Activated CD4-positive, alpha-beta T cell treated with anti-CD3 and anti-CD28 coated beads, Interleukin-2, amount 50 U/mL, for 1 hour (primary cell): ENCODE measurements around the gene POMT2.
"Not testable (repeated sequence)": the region's sequence is repeated elsewhere in the genome, so short reads cannot be mapped to it uniquely, and the experiment has no call there.

Source experiments
- DNase-seq: peaks from one replicate; pipeline ENCODE4 v3.0.0-alpha.2; 2020

The POMT2 gene

DNA sequence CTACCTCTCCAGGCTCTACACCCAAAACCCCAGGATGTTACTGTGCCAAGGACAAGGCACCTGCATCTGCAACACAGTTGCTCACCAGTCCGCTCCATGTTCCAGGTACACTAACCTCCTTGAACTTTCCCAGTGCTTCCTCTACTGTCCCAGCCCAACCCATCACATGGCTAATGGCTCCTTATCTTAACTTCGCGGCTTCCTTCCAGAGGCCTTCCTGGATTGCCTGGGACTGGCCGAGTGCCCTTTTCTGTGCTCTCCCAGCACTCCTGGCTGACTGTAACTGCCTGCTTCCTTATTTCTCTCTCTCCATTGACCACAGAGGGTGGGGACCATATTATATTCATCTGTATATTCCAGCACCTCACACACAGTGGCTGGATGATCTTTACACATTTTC lies 20.9 kb downstream of the POMT2 start:
- no peak for DNase-seq

DNA sequence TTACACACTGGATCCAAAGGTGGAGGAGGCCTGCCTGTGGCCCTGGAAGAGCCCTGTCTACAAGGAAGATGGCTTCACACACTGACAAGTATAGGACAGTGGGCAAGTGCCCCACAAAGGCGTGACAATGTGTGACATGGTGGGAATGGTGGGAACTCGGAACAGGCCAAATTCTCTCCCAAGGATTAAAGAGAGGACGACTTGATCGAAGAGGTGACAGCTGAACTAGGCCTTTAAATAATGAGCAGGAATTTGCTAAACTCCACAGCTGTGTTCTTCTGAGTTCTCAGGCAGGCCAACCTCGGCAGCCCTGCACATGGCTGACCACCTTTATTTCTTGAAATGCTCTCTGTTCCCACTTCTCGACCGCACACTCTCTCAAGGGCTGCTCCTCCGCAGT lies 23.8 kb downstream of the POMT2 start:
- no peak for DNase-seq

DNA sequence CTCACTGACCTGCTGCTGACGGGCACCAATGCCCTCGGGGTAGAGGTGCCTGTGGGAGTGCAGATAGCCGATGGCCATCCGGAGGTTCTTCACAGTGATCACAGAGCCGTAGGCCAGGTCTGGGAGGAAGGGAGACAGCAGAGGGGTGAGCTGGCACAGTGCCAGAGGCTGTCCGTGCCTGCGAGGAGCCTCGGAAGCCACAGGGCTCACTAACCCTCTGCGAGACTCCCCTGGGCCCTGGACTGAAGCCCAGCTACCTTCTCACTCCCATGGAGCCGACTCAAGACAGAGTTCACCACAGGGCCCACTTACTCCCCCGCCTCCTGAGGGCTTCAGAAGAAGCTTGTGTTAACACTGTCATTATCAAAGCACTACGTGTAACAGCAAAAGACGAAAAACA lies 24.5 kb downstream of the POMT2 start:
- DNase-seq = no peak

DNA sequence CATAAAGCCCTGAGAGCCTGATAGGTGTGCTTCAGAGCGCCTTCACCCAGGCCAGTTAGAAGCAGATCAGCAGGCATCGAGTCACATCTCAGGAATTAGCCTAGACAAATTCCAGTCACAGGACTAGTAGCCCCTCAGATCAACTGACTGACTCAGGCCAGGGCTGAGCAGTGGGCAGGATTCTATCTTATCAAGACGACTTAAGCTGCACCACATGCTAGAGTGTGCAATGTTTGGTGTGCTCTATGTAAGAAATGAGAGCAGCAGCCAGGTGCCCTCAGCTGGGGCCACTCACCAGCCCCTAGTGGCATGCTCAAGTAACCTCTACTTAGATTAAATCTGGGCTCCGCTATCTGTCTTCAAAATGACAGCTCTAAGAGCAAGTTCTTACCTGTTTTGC lies 30.0 kb downstream of the POMT2 start:
- DNase-seq = no peak

DNA sequence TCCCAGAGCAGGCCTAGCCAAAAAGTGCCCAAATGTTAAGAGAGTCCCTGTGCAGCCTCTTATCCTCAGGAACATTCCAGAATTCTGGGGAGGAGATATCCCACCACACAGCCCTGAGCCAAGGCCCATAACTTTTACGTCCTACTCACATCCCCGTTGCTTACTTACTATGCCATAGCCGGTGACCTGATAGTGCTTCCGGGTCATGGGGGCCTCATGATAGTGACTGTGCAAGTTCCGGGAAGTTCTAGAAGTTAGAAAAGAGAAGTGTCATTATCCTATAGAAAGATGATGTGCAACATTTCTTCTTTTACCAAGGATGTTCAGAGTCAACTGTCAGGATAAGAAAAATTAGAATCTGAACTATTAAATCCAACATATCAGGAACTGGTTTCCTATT lies 34.1 kb downstream of the POMT2 start:
- DNase-seq = no peak

DNA sequence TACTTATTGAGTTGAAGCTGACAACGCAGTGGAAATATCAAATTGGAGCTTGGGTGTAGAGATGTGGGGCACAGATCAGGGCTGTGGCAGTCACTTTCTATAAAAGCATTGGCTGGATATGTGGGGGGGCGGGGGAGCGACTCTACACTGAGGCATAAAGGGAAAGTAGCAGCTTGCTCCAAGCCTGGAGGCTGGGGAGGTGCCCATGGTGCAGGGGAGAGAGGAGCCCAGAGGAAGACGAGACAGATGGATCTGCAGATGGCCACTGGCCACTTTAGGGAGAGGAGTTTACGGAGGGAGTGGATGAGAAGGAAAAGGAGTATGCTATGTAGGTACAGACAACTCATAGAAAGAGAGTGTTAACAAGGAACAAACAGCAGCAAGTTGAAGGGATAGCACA lies 36.2 kb downstream of the POMT2 start:
- no peak for DNase-seq

DNA sequence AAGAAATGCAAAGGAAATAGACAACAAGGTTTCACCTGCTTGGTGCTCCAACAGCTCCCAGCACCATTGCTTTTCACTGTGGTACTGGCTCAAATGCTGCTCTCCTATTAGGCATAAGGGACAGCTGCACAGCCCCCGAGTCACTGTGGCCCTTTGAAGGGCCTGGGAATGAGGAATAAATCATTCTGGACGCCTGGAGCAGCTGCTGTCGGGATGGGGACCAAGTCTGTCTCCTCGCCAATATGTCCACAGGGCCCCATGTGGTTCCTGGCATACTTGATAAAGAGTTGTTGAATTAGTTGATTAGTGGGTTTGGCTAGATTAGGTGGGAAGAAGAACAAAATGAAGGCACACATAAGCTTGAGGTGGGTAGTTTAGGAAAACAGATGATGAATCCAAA lies 36.6 kb downstream of the POMT2 start:
- DNase-seq = no peak

DNA sequence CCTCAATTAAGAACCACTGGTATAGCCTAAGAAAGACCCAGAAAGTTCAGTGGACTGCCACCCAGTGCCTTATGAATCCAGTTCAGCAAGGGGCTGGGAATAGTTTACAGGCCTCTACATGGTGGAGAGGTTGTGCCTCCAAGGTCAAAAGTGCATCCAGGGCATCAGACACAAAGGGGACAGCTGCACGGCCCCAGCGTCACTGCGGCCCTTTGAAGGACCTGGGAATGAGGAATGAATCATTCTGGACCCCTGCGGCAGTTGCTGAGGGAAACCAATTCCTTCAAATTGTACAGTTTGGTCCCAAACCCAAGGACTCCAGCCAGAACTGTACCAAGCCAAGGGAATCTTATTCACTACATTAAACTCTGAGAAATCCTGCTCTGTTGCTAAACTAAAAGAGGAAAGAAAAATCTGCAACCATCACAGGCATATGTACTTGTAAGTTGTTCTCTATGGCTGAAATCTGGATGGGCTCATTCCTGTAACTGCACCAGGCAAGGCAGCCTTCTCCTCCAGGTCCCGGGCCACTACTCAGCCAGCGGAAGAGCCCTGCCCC lies 38.8 kb downstream of the POMT2 start:
- DNase-seq = no peak

DNA sequence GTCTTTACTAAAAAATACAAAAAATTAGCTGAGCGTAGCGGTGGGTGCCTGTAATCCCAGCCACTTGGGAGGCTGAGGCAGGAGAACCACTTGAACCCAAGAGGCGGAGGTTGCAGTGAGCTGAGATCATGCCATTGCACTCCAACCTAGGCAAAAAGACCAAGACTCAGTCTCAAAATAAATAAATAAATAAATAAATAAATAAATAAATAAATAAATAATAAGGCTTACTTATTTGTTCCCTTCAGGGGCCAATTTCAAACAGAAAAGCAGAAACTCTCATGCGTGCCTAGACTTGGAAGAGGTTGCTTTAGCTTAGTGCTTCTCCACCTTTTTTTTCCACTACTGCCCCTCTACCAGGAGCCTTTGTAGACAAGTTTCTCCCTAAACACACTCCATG lies 39.8 kb downstream of the POMT2 start:
- DNase-seq = not testable (repeated sequence)

DNA sequence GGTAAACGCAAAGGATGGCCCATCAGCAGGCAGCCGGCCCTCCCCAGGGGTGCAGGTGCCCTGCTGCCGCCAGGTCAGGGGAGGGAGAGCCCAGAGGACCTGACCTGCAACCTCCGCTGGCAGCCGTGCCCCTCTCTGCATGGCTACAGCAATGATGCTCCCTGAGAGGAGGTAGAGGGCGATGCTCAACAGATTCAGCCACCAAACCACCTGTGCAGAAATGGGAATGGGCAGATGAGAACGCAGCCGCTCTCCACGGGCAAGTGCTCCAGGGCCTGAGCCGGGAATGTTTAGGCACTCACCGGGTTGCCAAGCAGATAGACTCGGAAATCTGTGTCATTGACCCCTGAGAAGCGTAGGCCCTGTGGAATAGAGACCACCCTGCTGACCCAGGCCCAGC lies 41.0 kb downstream of the POMT2 start:
- DNase-seq = no peak

DNA sequence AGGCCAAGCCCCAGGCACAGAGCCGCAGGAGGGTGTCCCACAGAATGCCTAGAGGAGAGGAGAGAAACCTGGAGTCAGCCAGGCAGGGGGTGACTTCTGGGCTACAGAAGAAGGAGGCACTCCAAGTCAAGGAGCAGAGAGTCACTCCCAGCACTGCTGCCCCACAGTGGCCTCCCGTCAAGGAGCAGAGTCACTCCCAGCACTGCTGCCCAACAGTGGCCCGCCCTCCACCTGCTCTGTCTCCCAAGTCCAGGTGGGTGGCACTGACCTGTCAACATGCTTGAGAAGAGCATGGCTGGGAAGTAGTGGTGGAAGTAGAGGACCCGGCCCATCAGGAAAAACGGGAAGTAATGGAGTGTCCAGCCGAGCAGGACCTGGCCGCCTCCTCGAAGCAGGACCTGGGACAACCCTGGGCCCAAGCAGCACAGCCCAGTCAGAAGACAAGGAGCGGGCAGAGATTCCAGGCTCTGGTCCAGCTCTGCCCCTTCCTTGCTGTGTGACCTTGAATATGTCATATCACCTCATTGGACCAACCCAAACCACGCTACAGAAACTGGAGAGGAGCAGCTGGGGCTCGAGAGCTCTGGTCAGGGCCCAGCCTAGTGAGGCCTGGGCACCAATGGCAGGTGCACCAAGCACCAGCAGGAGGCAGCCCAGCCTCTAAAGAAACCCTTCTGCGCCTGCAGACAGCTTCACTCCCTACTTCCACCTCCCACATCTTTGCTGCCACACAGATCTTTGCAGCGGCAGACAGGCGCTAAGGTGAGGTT lies 42.0 kb downstream of the POMT2 start:
- DNase-seq = no peak

DNA sequence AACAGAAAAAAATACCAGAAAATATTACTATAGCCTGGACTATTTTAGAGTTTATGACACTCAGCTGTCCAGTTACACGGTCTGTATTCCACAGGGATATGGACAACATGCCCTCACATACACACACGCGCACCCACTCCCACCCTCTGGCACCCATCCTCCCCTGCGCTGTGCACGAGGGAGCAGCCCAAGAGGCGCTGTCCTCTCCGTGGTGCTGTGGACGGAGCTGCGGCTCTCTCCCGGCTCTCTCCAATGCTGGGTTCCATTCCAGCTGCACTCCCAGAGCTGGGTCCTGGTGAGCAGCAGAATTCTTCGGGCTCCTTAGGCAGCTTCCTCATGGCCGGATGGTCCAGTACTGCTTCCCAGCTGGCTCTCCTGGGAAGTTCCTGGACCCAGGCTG lies 43.7 kb downstream of the POMT2 start:
- DNase-seq = no peak

DNA sequence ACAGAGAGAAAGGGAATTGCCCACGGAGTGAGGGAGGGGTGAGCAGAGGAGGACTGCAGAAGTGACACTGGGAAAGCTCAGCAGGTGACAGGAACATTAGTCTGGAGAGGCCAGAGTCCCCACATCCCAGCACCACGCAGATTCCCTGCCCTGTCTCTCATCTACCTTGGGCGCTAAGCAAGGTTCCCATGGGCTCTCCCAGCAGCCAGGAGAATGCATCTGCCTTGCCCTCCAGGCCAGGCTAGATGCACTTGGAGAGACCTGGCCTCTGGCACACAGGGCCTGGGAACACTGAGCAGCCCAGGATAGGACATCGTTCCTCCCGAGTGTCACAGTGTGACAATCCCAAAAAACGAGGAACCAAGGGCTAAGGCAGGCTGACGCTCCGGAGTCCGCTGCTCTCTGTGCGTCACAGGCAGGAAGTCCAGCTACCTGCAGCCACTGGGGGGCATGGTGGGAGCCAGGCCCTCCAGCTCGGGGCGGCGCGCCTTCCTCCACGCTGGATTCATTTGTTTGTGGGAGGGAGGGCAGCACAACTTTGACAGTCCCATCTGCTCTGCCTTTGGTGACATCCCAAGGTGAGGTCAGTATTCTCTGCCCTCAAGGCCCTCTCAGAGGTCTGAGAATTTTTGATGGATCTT lies 44.3 kb downstream of the POMT2 start:
- no peak for DNase-seq

DNA sequence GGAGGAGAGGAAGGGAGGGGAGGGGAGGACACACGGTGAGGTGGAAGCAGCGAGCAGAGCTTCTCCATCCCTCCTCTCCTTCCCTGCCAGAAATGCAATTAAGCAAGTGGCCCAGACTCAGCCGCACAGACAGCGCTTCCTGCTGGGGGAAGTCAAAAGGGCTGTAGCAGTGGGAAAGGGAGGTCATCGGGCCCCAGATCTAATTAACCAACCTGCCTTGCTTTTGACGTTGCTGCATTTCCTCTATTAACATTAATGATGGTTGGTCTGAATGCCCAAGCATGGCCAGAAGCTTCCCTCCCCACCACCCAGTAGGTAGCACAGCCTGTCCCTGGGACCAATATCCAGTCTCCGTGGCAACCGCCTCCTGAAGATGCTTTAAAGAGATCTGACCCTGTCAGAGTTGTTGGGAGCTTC lies 45.1 kb downstream of the POMT2 start:
- no peak for DNase-seq

DNA sequence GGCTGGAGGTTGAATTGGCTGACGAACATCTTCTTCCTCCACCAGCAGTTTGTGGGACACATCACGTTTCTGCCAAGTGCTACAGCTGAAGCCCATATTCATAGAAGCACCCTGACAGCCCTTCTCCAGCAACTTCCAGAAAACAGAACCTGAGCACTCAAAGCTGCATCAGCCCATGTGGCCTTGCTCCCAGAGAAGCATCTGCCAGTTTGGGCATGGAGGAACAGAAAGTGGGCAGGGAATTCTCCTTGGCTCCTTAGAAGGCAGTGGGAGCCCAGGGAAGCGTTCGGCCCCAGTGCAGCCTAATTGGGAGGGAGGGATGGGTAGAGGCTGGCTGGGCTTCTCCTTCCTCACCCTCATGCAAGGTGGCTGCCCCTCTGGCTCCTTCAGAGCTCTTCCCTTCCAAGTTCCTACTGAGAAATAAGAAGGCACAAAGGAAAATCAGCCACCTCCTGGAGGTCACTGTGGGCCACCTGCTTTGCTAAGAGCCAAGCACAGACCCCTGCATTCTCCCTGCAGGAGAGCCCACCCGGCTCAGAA lies 45.6 kb downstream of the POMT2 start:
- DNase-seq = no peak

DNA sequence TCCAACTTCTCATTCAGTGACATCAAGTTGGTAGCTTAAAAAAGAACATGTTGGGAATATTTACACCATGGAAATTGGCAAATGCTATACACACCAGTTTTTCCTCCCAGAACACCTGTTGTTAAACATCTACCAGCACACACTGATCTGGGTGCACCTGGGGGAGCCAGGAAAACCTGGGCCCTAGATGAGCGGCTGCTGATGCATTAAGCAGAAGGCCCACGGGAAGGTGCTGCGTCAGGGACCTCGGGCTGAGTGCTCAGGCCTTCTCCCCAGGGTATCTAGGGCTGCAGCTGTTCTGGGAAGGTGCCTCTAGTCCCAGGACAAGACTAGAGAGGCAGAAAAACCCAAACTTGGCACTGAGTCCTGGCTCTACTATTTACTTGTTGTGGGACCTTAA lies 46.9 kb downstream of the POMT2 start:
- DNase-seq = no peak

DNA sequence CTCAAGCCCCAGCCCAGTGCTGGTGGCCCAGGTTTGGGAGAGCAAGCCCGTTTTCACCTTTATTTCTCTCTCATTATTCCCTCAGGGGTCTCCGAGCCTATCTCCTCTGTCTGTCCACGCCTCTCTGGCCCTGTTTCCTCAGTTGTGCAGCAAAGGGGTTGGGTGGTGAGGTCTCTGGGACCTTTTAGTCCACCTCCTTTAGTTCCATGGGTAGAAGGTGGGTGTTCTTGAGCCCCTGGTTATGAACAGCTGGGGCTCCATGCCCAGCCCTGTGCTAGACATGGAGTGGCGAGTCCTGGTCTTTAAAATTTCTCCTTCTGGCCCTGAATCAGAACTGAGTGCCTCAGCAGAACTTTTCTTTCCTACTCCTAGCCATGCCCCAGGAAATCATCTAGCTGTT lies 48.4 kb downstream of the POMT2 start:
- DNase-seq = no peak

DNA sequence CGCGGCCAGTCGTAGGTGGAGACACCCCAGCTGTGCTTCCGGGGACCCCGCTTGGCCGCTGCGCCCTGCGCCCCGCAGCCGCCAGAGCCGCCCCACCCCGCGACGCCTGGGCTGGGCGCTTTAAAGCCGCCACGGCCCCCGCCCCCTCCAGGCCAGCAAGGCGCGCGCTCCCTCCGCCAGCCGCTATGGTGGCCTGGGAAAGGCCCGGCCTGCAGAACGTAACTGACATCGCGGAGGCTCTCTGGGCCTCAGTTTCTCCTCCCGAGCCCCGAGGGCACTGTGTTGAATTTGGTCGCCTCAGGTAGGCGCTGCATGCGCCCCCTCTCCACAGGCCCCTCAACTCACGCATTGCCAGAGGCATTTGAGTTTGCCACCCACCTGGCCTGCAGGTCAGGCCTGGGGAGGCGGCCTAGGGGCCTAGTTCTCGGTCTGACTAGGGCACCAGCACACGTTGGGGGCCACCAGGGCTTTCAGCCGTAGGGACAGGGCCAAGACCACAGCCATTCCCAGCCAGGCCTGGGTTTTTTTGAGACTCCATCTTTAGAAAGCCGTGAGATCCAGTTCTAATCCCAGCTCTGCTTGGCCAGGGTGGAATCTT lies 49.5 kb downstream of the POMT2 start, which contains the start of gene NGB:
Gene NGB (minus strand): TSS at position 94 of the 598 bp plus-strand sequence. CDS start 269 bp downstream, outside the sequence.
- DNase-seq = no peak

DNA sequence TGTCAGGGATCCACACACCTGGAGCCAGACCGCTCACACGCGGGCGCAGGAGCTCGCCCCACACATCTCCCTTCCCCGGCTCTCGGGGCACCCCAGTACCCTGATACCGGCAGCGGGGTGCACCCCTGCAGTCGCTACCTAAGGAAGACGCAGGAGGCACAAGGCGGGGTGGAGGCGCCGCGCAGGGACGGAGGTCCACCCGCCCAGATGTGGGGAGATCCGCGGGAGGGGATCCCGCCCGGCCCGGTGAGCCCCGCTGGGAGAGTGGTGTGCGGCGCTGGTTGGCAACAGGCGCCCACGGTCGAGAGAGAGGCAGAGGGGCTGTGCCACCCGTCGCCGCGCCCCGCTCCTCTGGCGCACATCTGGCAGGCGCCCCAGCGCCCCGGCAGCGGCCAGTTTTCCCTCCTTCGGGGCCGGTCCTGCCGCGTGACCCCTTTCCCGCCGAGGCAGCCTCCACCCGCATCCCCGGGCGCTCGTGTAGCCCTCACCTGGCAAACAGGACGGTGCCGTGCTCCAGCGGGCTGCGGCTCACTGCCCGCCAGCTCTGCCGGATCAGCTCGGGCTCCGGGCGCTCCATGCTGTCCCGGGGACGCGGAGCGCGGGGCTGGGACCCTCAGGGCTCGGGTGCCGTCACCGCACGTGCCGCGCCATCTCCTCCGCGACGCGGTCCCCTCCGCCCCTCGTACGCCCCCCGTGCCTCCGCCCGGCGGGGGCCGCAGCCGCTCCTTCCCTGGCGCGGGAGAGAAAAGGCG lies 50.1 kb downstream of the POMT2 start:
- DNase-seq = no peak

DNA sequence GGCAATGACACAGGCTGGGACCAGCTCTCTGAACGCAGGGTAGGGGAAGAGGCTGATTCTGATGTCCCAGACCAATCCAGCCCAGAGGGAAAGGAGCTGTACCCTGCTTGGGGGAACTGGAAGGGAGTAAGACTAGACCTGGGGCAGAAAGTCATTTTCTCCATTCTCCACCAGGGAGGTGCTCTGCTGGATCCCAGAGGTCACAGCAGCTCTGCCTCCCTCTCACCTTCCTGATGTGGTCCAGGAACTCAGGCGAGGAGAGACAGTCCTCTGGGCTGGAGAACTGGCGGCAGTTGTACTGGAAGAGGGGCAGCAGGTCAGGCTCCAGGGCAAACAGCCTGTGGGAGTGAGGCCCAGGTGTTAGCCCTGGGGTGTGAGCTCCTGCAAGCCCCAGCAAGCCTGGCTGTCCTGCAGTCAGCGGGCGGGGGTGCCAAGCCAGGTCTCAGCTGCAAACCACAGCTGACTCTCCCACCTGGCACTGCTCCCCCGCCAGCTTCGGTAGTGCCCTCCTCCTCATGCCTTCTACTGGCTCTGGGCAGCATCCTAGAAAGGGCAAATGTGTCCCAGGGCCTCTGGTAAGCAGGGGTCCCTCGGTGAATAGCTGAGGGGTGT lies 51.6 kb downstream of the POMT2 start:
- DNase-seq = no peak

DNA sequence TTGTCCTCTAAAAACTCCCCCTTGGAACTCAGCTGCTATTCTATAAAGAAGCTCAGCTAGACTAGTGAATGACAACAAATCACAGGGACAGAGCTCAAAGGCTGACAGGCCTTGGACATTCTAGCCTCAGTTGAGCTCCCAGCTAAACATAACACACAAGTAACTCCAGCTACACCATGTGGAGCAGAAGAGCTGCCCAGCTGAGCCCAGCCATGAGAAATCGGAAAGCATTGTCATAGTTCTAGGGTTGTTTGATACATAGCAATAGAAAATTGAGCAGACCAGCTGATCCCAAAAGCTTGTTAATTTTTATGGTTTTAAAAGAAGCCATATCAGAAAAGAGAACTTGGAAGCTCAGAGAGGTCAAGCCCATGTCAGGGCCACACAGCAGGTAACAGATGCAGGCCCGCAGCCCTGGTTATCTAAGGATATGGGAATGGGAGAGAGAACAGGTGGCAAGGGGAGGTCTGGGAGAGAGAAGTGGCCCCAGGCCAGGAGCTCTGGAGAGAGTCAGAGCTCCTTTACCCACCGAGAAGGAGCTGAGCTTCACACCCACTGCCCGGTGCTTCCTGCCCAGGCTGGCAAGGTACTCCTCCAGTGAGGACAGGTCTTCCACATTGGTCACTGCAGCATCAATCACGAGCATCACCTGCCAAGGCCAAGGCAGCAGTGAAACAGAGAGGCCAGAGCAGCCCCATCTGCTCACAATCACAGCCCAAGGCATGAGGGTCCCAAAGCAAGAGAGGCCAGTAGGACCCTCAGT lies 52.6 kb downstream of the POMT2 start:
- no peak for DNase-seq

DNA sequence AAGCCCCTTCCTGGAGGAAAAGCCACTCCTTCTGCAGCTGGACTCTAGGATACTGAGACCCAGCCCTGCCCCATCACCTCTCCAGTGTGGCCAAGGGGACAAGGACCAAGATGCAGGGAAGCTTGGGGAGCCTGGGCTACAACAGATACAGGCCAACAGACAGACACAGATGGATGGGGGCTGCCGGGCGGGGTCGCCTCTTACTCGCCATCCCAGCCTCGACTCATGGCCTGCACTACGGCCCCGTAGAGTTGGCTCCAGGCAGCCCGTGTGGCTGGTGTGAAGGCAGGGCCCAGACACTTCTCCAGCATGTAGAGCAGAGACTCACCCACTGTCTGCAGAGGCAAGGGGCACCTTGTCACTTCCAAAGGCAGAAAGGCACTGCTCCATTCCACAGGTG lies 54.3 kb downstream of the POMT2 start:
- no peak for DNase-seq
